H1 (cell line): Measurements from ENCODE around the gene SYPL1. TPM values are rescaled to one million over a fixed set of nuclear protein-coding genes. Genes with fewer than 3 reads are reported as not detected.

Source experiments
- CTCF ChIA-PET: fragments of 300-600 bp; sonication (Branson Sonifier 250); formaldehyde crosslinking; loops from one replicate; lab custom pipeline; 2021; ENCODE audit not compliant: partially characterized antibody; lab: Charles Lee
- POLR2A ChIA-PET: fragments of 300-600 bp; sonication (Branson Sonifier 250); formaldehyde crosslinking; loops from one replicate; lab custom pipeline; 2021; ENCODE audit warnings: inconsistent platforms; ENCODE audit not compliant: partially characterized antibody; lab: Charles Lee
- DNase-seq, 2 experiments: peaks; one replicate each; pipeline versions ENCODE4 v3.0.0 to v3.0.0-alpha.2; 2010 to 2022; ENCODE audit warnings: low spot score in 2 of 2, low read depth in 1 of 2, mixed read lengths in 1 of 2
- FAIRE-seq: peaks from 2 replicates; lab custom pipeline; 2011; peaks lifted over from hg19 to GRCh38; lab: Jason Lieb, UNC
- H2AFZ ChIP-seq: 2 replicates; pipeline ENCODE4 v1.8.1; 2012; ENCODE audit warnings: low read length, inconsistent platforms
- H2AK5ac ChIP-seq: 2 replicates; pipeline ENCODE4 v1.6.1; 2013; ENCODE audit warnings: low read depth, low read length
- H2BK120ac ChIP-seq: replicated peaks from 2 replicates; pipeline ENCODE3; 2013; ENCODE audit warnings: low read depth, low read length, inconsistent platforms
- H2BK12ac ChIP-seq: 2 replicates; pipeline ENCODE4 v1.6.1; 2013; ENCODE audit warnings: low read depth, low read length
- H2BK15ac ChIP-seq: 2 replicates; pipeline ENCODE4 v1.6.1; 2013; ENCODE audit warnings: low read length
- H2BK20ac ChIP-seq: 2 replicates; pipeline ENCODE4 v1.6.1; 2013; ENCODE audit warnings: low read length
- H2BK5ac ChIP-seq: 2 replicates; pipeline ENCODE4 v1.6.1; 2013; ENCODE audit warnings: low read depth, low read length
- H3K14ac ChIP-seq: 2 replicates; pipeline ENCODE4 v1.6.1; 2013; ENCODE audit warnings: inconsistent platforms; ENCODE audit not compliant: insufficient read length
- H3K18ac ChIP-seq: 2 replicates; pipeline ENCODE4 v1.6.1; 2013; ENCODE audit warnings: low read length; ENCODE audit errors: extremely low read depth
- H3K23ac ChIP-seq: 2 replicates; pipeline ENCODE4 v1.6.1; 2013; ENCODE audit warnings: inconsistent platforms; ENCODE audit not compliant: insufficient read length
- H3K23me2 ChIP-seq: 2 replicates; pipeline ENCODE4 v1.6.1; 2013; ENCODE audit warnings: low read depth, low read length
- H3K27ac ChIP-seq: 2 replicates; pipeline ENCODE4 v1.6.1; 2011; ENCODE audit warnings: low read depth, low read length, inconsistent platforms
- H3K27me3 ChIP-seq, 4 experiments: replicated peaks in 1 of 4; 1 replicate in 1 of 4; 2 replicates in 3 of 4; pipeline versions ENCODE4 v1.6.1 to v1.8.1; 2011 to 2013; ENCODE audit warnings: low read length in 3 of 4, mild to moderate bottlenecking in 3 of 4, inconsistent platforms in 2 of 4, mixed read lengths in 2 of 4, moderate library complexity in 1 of 4; ENCODE audit not compliant: control insufficient read depth in 3 of 4, insufficient read depth in 3 of 4; ENCODE audit errors: extremely low read depth in 1 of 4
- H3K36me3 ChIP-seq, 4 experiments: 2 replicates each; pipeline versions ENCODE4 v1.6.1 to v1.8.1; 2011 to 2013; ENCODE audit warnings: mild to moderate bottlenecking in 4 of 4, low read length in 3 of 4, moderate library complexity in 2 of 4, control low read depth in 1 of 4, inconsistent platforms in 1 of 4; ENCODE audit not compliant: insufficient read depth in 4 of 4, control insufficient read depth in 2 of 4
- H3K4ac ChIP-seq: replicated peaks from 2 replicates; pipeline ENCODE3; 2013; ENCODE audit warnings: low read length, low read depth, mixed read lengths, inconsistent platforms; ENCODE audit not compliant: insufficient read length
- H3K4me1 ChIP-seq, 4 experiments: replicated peaks in 1 of 4; 1 replicate in 1 of 4; 2 replicates in 3 of 4; pipeline versions ENCODE4 v1.6.1 to v1.8.1; 2011 to 2013; ENCODE audit warnings: low read length in 3 of 4, inconsistent platforms in 2 of 4, mixed read lengths in 1 of 4; ENCODE audit not compliant: insufficient read depth in 4 of 4, control insufficient read depth in 3 of 4
- H3K4me2 ChIP-seq, 2 experiments: 2 replicates each; pipeline versions ENCODE4 v1.6.1 to v1.8.1; 2011 to 2013; ENCODE audit warnings: low read depth in 2 of 2, low read length in 2 of 2, control low read depth in 1 of 2, inconsistent platforms in 1 of 2, mild to moderate bottlenecking in 1 of 2; ENCODE audit not compliant: insufficient read depth in 1 of 2
- H3K4me3 ChIP-seq, 4 experiments: fragments of 200-600, 300-600 bp in 1 of 4; sonication (generic), shearing (Covaris generic), sonication (Bioruptor Twin) in 1 of 4; 2 replicates each; pipeline versions ENCODE4 v1.5.1 to v1.8.1; 2011 to 2016; ENCODE audit warnings: low read length in 4 of 4, low read depth in 3 of 4, control low read depth in 2 of 4, inconsistent platforms in 2 of 4, mild to moderate bottlenecking in 2 of 4, mixed read lengths in 1 of 4, moderate library complexity in 1 of 4; ENCODE audit not compliant: insufficient read depth in 2 of 4; ENCODE audit errors: extremely low read depth in 1 of 4
- H3K56ac ChIP-seq: replicated peaks from 2 replicates; pipeline ENCODE3; 2013; ENCODE audit warnings: low read depth, mild to moderate bottlenecking, mixed read lengths, low read length, inconsistent platforms; ENCODE audit not compliant: insufficient read length
- H3K79me1 ChIP-seq: 2 replicates; pipeline ENCODE4 v1.6.1; 2013; ENCODE audit warnings: low read depth, low read length, control low read depth
- H3K79me2 ChIP-seq, 2 experiments: 2 replicates each; pipeline versions ENCODE4 v1.6.1 to v1.8.1; 2012 to 2013; ENCODE audit warnings: low read length in 2 of 2, mild to moderate bottlenecking in 2 of 2, inconsistent platforms in 1 of 2; ENCODE audit not compliant: insufficient read depth in 2 of 2, control insufficient read depth in 1 of 2
- H3K9ac ChIP-seq, 4 experiments: replicated peaks in 1 of 4; 1 replicate in 1 of 4; 2 replicates in 3 of 4; pipeline versions ENCODE4 v1.6.1 to v1.8.1; 2011 to 2013; ENCODE audit warnings: low read depth in 3 of 4, low read length in 3 of 4, control low read depth in 2 of 4, mild to moderate bottlenecking in 2 of 4, moderate library complexity in 2 of 4, inconsistent platforms in 1 of 4; ENCODE audit errors: extremely low read depth in 1 of 4
- H3K9me3 ChIP-seq, 2 experiments: 2 replicates each; pipeline versions ENCODE4 v1.6.1 to v1.8.1; 2012 to 2013; ENCODE audit warnings: mild to moderate bottlenecking in 2 of 2, moderate library complexity in 2 of 2, control low read depth in 1 of 2, inconsistent platforms in 1 of 2, low read depth in 1 of 2, low read length in 1 of 2, mixed read lengths in 1 of 2; ENCODE audit not compliant: insufficient read depth in 2 of 2
- H4K20me1 ChIP-seq, 2 experiments: replicated peaks in 1 of 2; 2 replicates each; pipeline versions ENCODE3 to v1.8.1; 2011 to 2013; ENCODE audit warnings: inconsistent platforms in 2 of 2, low read length in 2 of 2, mild to moderate bottlenecking in 1 of 2; ENCODE audit not compliant: insufficient read depth in 2 of 2, control insufficient read depth in 1 of 2
- H4K5ac ChIP-seq: 2 replicates; pipeline ENCODE4 v1.6.1; 2013; ENCODE audit warnings: low read length, low read depth, mixed read lengths, inconsistent platforms; ENCODE audit not compliant: insufficient read length
- H4K8ac ChIP-seq: 2 replicates; pipeline ENCODE4 v1.8.0; 2013; ENCODE audit warnings: mild to moderate bottlenecking, moderate library complexity, low read length, inconsistent platforms; ENCODE audit not compliant: insufficient read depth; ENCODE audit errors: extremely low read depth
- H4K91ac ChIP-seq: replicated peaks from 2 replicates; pipeline ENCODE3; 2013; ENCODE audit warnings: low read length, mixed read lengths, inconsistent platforms; ENCODE audit not compliant: insufficient read length
- BACH1 ChIP-seq: IDR thresholded peaks from 2 replicates; pipeline ENCODE4 v1.6.1; 2012; ENCODE audit warnings: low read length, improper control_type of control experiment
- MAFK ChIP-seq: IDR thresholded peaks from 2 replicates; pipeline ENCODE4 v1.6.1; 2012; ENCODE audit warnings: low read depth, mild to moderate bottlenecking, improper control_type of control experiment, low read length
- MAX ChIP-seq: IDR thresholded peaks from 2 replicates; pipeline ENCODE4 v1.6.1; 2012; ENCODE audit warnings: inconsistent platforms
- WGBS, 2 experiments: shearing (Covaris generic) in 1 of 2; methylation state at CpG; one replicate each; pipeline versions ENCODE4 v1.1.6 to v1.1.7; 2013 to 2015; ENCODE audit warnings: low lambda C conversion rate in 2 of 2, mixed read lengths in 2 of 2, inconsistent platforms in 1 of 2, low coverage in 1 of 2, missing lambda C conversion rate in 1 of 2; ENCODE audit not compliant: insufficient replicate concordance in 2 of 2, insufficient coverage in 1 of 2, insufficient read length in 1 of 2; ENCODE audit errors: extremely low coverage in 1 of 2, missing lambda C conversion rate in 1 of 2; 5-methylcytosine and 5-hydroxymethylcytosine counted together
- polyA plus RNA-seq, 7 experiments: library from polyadenylated mRNA; depleted of rRNA in 3 of 7; stranded (reverse) in 5 of 7; unstranded in 2 of 7; fragments of >200 nt in 5 of 7; fragments of 200-250 nt in 2 of 7; gene quantifications; 1 replicate in 5 of 7; 2 replicates in 1 of 7; 4 replicates in 1 of 7; pipeline versions ENCODE4 v1.2.1 to v1.2.3, GENCODE V29; 2011 to 2013; ENCODE audit warnings: missing spikeins in 2 of 7, mixed read lengths in 2 of 7
- total RNA-seq: library from RNA; stranded (reverse); fragmentation: NEBNext Ultra II Directional; extraction: Animal tissue kit (Norgen Biotek cat#: 25700); gene quantifications from 2 replicates; pipeline ENCODE4 v1.2.1, GENCODE V29; 2021

The SYPL1 gene
- total and polyA plus RNA-seq, 2 of the 8 experiments (the other 6 are each of a cell fraction or from before 2014, with no cell fraction given): 44.9 to 57.7 TPM

GRCh38 chr7:106049139-106049752 lies 62.9 kb downstream of the SYPL1 start:
- Histone ChIP-seq H3K4me3 (no peak overlapping the region), H4K5ac (no peak overlapping the region), H3K36me3 (no peaks in the 10 kb centered on the region), H2BK15ac (no peak overlapping the region), H2BK12ac (no peak overlapping the region), H2AK5ac (no peak overlapping the region), H4K20me1 (no peaks in the 10 kb centered on the region), H3K79me2 (no peaks in the 10 kb centered on the region), H4K8ac (no peak overlapping the region), H3K9ac (no peak overlapping the region), H3K27ac (no peak overlapping the region)
- no peak for DNase-seq
- ChIA-PET CTCF (interaction anchor here (0.8 to 13.5 kb wide), 12 partner anchors 7 to 442 kb away, joined by 3 to 265 read pairs (median 5); no protein-coding TSS in a partner anchor), POLR2A (no interaction called here)
- WGBS, 2 experiments: 94% methylated on average over 9 of the region's 9 CpGs; no CpG with 5 or more reads in 1 of the 2 experiments
- no peak for TF ChIP-seq MAFK
- TF ChIP-seq BACH1: no peak
- no peak for TF ChIP-seq MAX
- TF ChIP-seq, all 59 proteins: peak for 0
- Histone ChIP-seq H2AFZ (no peak overlapping the region), H3K18ac (no peak overlapping the region), H3K27me3 (no peaks in the 10 kb centered on the region), H2BK5ac (no peak overlapping the region), H2BK20ac (no peak overlapping the region), H3K23me2 (no peaks in the 10 kb centered on the region), H4K91ac (no peak overlapping the region), H2BK120ac (no peak overlapping the region), H3K9me3 (no peaks in the 10 kb centered on the region), H3K4ac (no peak overlapping the region), H3K14ac (no peak overlapping the region), H3K79me1 (no peaks in the 10 kb centered on the region), H3K23ac (no peak overlapping the region), H3K4me1 (0 out of 7 replicates have a peak, but pooled peaks cover 0 to 4% (median 0%) of the 10 kb centered on the region in 4 experiments), H3K4me2 (no peak overlapping the region), H3K56ac (no peak overlapping the region)
- no peak for FAIRE-seq
